AG09319 (cell line): Measurements from ENCODE around the gene MAPKAP1.

Experiments
- DNase-seq: peaks from one replicate; pipeline ENCODE4 v3.0.0-alpha.2; 2010; ENCODE audit warnings: low read depth; ENCODE audit errors: extremely low read depth
- TF ChIP-seq, protein P1 (sequence below): IDR thresholded peaks from 2 replicates; pipeline ENCODE4 v1.5.1; 2011; ENCODE audit warnings: low read depth, mild to moderate bottlenecking, inconsistent platforms, low read length, moderate library complexity

The MAPKAP1 gene

DNA sequence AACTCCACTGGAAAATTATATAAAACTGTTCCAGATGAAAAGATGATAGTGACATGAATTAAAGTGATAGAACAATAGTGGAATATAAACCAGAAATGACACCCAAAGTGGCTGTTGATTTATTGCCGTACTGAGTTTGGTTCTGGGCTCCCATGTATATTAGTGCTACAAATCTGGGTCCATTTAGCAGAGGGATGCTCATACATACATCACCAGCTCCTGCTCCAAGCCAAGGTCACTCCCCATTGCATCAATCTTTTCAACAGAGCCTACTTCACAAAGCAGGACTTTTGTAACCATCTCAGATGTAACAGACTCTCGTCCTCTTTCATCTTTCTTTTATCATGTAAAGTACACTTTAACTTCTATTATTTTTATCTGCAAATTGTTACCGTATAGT is 236.8 kb downstream of the MAPKAP1 start:
- TF ChIP-seq, protein P1, sequence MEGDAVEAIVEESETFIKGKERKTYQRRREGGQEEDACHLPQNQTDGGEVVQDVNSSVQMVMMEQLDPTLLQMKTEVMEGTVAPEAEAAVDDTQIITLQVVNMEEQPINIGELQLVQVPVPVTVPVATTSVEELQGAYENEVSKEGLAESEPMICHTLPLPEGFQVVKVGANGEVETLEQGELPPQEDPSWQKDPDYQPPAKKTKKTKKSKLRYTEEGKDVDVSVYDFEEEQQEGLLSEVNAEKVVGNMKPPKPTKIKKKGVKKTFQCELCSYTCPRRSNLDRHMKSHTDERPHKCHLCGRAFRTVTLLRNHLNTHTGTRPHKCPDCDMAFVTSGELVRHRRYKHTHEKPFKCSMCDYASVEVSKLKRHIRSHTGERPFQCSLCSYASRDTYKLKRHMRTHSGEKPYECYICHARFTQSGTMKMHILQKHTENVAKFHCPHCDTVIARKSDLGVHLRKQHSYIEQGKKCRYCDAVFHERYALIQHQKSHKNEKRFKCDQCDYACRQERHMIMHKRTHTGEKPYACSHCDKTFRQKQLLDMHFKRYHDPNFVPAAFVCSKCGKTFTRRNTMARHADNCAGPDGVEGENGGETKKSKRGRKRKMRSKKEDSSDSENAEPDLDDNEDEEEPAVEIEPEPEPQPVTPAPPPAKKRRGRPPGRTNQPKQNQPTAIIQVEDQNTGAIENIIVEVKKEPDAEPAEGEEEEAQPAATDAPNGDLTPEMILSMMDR: no peak

DNA sequence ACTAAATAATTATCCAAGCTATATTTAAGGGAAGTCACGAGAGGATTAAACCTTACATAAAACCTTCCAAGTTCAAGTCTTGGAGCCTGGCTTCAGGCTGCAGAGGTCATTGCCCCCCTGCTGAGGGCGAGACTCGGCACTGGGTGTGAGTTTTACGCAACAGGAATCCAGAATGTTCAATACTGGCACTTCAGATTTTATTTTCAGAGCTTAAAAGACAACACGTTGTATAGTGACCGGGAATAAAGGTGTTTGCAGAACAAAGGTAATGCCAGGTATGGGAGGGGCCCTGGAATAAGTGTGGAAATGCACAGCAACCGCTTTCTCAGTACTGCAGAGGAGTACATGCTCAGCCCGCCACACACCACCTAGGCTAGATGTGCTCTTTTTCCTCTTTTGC is 238.4 kb downstream of the MAPKAP1 start:
- TF ChIP-seq, protein P1: no peak
- no peak for DNase-seq

More for the DNA sequence above, 236.8 kb downstream of the MAPKAP1 start:
- DNase-seq: no peak

DNA sequence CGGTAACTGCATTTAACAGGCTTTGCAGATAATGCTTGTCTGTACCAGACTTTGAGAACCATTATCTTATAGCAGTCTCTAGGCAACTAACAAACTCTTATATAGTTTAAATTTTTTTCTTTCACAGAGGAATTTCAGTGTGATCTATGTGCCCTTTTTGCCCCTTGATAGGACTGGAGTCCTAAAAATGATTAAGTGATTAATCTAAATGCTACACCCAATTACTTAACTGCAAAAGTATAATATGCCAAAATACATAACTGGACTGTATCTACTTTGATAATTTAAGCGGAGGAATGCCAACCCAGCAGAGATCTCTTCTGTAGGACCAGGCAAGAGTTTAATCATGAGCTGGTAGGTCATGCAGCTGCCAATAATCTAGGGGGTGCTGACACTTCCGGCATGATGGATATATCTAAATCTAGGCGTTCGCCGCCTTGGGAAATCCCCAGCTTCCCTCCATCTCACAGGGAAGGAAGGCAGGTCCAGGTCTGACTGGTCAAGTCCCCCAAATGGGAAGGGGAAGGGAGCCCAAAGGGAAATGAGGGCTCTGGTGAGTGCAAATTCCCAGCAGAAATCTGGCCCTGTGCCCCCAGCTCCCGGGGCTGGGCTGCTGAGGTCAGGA is 239.8 kb downstream of the MAPKAP1 start:
- TF ChIP-seq, protein P1: no peak
- no peak for DNase-seq

DNA sequence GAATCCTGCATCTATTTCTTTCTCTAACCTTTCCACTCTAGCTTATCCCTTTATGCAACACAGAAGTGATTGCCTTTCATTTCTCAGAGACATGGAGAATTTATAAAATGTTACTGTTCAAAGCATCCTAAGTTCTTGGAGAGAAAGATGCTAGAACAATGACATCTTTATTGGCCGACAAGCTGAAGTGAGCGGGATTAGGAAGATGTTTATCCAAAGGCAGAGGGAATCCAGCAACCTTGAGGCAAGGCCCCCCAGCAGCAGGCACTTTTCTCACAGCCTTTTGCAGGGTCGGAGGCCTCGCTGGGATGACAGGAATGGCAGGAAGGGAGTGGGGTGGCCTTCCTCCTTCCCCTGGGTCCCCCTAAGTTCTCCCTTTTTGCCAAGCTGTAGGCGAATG is 240.6 kb downstream of the MAPKAP1 start:
- TF ChIP-seq, protein P1: no peak
- DNase-seq: no peak

DNA sequence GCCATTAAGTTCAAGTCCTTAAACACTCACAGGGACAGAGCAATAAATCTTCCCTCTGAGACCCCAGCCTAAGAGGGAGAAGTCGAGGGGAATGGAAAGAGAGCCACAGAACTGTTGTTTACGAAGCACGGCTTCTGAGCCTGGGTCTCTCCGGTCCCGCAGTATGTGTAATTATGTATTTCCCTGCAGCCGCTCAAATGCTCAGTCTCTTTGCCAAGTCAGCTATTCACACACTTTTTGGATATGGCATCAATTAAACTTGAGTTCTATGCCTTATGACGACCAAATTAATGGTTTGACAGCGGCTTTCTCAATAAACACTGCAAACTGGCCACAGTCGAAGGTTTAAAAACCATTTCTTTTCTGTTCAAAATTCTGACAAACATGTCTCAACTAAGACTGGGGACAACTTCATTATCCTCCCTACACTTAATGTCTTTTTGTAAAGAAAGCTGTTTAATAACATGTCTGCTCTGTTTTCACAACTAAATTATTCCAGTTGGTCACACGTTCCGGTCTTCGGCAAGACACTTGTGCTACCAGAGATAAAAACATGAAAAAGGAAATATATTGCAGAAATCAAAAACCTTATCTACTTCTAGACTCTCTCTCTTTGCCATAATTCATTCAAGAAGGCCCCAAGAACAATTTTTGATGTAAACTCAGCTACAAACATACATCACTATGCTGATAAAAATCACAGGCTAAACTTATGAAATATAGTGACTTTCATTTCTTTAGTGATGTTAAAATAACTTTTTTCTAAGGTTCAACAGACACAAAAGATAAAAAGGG is 242.2 kb downstream of the MAPKAP1 start:
- no peak for DNase-seq
- TF ChIP-seq, protein P1: no peak

DNA sequence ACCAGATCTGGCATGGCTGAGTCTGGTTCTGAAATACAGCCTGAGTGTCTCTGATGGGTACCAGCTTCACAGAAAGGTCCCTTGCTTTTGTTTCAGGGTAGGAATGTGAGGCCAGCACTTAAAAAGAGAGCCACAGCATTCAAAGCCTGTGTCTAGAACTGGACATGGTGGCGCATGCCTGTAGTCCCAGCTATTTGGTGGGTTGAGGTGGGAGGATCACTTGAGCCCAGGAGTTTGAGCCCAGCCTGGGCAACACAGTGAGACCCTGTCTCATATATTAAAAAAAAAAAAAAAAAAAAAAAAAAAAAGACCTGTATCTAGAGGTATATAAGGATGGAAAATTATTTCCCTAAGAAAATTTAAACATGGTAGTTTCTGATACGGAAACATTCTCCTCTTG is 243.1 kb downstream of the MAPKAP1 start:
- TF ChIP-seq, protein P1: no peak
- DNase-seq: no peak

DNA sequence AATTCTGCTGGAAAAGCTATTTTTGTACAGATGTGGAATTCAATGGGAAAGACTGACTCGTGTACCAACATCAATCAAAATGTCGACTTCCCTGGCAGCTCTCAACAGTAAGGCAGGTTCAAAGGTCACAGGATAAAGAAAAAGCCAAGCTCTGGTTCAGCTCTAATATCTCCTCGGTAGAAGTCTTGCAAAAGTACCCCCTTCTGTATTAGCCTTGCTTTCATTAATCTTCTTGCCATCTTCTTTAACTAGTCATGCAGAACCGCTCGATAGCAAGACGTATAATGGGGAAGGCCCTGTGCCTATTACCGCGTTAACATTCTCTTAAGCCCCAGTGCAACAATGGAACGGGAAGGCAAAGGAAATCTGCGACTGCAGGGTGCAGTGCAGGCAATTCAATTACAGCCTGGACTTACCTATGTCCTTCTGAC is 244.1 kb downstream of the MAPKAP1 start:
- TF ChIP-seq, protein P1: no peak
- no peak for DNase-seq
